OCI-LY3 (cell line): ENCODE results near the gene PRXL2B.

Experiments used
- H2AFZ ChIP-seq: fragments of 200-600, 300-600 bp; shearing (Covaris generic); 2 replicates; pipeline ENCODE4 v1.6.0; 2014; ENCODE audit warnings: antibody characterized with exemption, low read depth, low read length
- H3K27ac ChIP-seq: fragments of 200-600, 300-600 bp; sonication (generic); 2 replicates; pipeline ENCODE4 v1.5.1; 2014; ENCODE audit warnings: mild to moderate bottlenecking, low read length, moderate library complexity, mixed read lengths
- H3K27me3 ChIP-seq: fragments of 200-600, 300-600 bp; sonication (generic); 2 replicates; pipeline ENCODE4 v1.6.1; 2014; ENCODE audit warnings: low read depth, low read length, mixed read lengths
- H3K36me3 ChIP-seq: fragments of 200-600, 300-600 bp; sonication (generic); replicated peaks from 2 replicates; pipeline ENCODE3; 2014; ENCODE audit warnings: low read depth, low read length, mixed read lengths
- H3K4me1 ChIP-seq: fragments of 300-600, 200-600 bp; sonication (generic); 2 replicates; pipeline ENCODE4 v1.6.1; 2014; ENCODE audit warnings: low read length, mixed read lengths
- H3K4me2 ChIP-seq: fragments of 200-600, 300-600 bp; sonication (generic); 2 replicates; pipeline ENCODE4 v1.6.1; 2014; ENCODE audit warnings: low read length, mixed read lengths
- H3K4me3 ChIP-seq: fragments of 300-600, 200-600 bp; sonication (generic); 2 replicates; pipeline ENCODE4 v1.5.1; 2014; ENCODE audit warnings: antibody characterized with exemption, mild to moderate bottlenecking, low read length, moderate library complexity
- H3K79me2 ChIP-seq: fragments of 300-600, 200-600 bp; shearing (Covaris generic); 2 replicates; pipeline ENCODE4 v1.6.1; 2014; ENCODE audit warnings: mild to moderate bottlenecking, low read length, mixed read lengths
- H3K9ac ChIP-seq: fragments of 300-600, 200-600 bp; shearing (Covaris generic); 2 replicates; pipeline ENCODE4 v1.6.0; 2014; ENCODE audit warnings: mild to moderate bottlenecking, low read length, moderate library complexity
- H3K9me3 ChIP-seq: fragments of 200-600, 300-600 bp; shearing (Covaris generic); 2 replicates; pipeline ENCODE4 v1.6.1; 2014; ENCODE audit warnings: low read length, mixed read lengths; ENCODE audit not compliant: insufficient read depth
- H4K20me1 ChIP-seq: fragments of 200-600, 300-600 bp; sonication (generic); 2 replicates; pipeline ENCODE4 v1.6.1; 2016; ENCODE audit warnings: low read length, mixed read lengths; ENCODE audit not compliant: insufficient read depth
- EZH2phosphoT487 ChIP-seq: fragments of 200-600 bp; shearing (Covaris generic); IDR thresholded peaks from 2 replicates; pipeline ENCODE4 v1.6.1; 2018; ENCODE audit warnings: antibody characterized with exemption, mixed run types, low read depth
- TF ChIP-seq, protein P1 (sequence below): fragments of 200-600, 300-600 bp; sonication (generic); IDR thresholded peaks from 2 replicates; pipeline ENCODE4 v1.5.1; 2014; ENCODE audit warnings: antibody characterized with exemption, low read length, low read depth

PRXL2B gene

GRCh38 chr1:2542246-2542915 is 44.2 kb upstream of the PRXL2B start:
- TF ChIP-seq, protein P1, sequence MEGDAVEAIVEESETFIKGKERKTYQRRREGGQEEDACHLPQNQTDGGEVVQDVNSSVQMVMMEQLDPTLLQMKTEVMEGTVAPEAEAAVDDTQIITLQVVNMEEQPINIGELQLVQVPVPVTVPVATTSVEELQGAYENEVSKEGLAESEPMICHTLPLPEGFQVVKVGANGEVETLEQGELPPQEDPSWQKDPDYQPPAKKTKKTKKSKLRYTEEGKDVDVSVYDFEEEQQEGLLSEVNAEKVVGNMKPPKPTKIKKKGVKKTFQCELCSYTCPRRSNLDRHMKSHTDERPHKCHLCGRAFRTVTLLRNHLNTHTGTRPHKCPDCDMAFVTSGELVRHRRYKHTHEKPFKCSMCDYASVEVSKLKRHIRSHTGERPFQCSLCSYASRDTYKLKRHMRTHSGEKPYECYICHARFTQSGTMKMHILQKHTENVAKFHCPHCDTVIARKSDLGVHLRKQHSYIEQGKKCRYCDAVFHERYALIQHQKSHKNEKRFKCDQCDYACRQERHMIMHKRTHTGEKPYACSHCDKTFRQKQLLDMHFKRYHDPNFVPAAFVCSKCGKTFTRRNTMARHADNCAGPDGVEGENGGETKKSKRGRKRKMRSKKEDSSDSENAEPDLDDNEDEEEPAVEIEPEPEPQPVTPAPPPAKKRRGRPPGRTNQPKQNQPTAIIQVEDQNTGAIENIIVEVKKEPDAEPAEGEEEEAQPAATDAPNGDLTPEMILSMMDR: no peak
- TF ChIP-seq EZH2phosphoT487: no peak
- no peaks in the 10 kb centered on the region for H4K20me1 ChIP-seq
- no peaks in the 10 kb centered on the region for H3K36me3 ChIP-seq
- H3K27me3 ChIP-seq: no peaks in the 10 kb centered on the region
- H2AFZ ChIP-seq: no peak overlapping the region
- no peak overlapping the region for H3K27ac ChIP-seq
- no peaks in the 10 kb centered on the region for H3K9me3 ChIP-seq
- H3K4me2 ChIP-seq: no peak overlapping the region
- no peak overlapping the region for H3K4me3 ChIP-seq
- H3K79me2 ChIP-seq: no peaks in the 10 kb centered on the region
- no peak overlapping the region for H3K9ac ChIP-seq
- peaks cover 4% of the 10 kb centered on the region; the same call in 1 of the 2 replicates for H3K4me1 ChIP-seq

- Histone ChIP-seq H3K4me3 (no peak overlapping the region), H3K4me2 (no peak overlapping the region), H3K9ac (no peak overlapping the region), H3K27ac (no peak overlapping the region), H2AFZ (no peak overlapping the region), H3K79me2 (no peaks in the 10 kb centered on the region), H4K20me1 (no peaks in the 10 kb centered on the region), H3K4me1 (peaks cover 15% of the 10 kb centered on the region), H3K36me3 (no peaks in the 10 kb centered on the region), H3K9me3 (no peaks in the 10 kb centered on the region), H3K27me3 (no peaks in the 10 kb centered on the region)
- TF ChIP-seq, protein P1: no peak
- TF ChIP-seq EZH2phosphoT487: no peak
Observed at GRCh38 chr1:2543543-2544092, 43.0 kb upstream of the PRXL2B start.

DNA sequence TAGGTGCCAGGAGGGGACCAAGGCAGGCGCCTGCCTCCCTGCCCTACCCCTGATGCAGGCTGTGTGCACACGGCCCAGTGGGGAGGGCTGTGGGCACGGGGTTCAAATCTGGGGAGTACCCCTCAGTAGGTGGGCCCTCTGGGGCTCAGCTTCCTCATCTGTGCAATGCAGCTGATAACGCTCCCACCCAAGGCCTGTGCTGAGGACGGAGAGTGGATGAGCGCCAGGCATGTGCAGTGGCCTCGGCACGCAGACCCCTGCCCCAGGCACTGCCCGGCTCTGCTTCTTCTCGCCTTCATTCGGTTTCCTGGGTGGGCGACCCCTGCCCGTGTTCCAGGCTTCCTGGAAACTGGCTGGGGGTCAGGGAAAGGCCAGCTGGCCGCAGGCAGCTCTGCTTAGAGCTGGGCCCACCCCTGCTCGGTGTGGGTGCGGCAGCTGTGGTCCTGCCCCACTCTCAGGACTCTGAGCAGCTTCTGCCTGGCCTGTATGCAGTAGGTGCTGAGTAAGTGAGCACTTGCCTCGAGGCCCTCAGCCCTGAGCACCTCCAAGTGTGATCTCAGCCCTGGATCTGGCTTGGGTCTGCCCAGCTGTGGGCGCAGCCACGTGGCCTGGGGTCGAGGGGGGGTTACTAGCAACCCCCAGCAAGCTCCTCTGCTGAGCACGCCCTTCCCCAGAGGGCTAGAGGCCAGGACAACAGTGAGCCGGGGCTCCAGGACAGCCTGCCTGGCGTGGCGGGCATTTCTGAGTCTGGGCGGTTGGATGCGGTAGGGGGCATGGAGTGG is 42.3 kb upstream of the PRXL2B start:
- Histone ChIP-seq H3K9ac (no peak overlapping the region), H3K27ac (no peak overlapping the region), H3K4me2 (no peak overlapping the region), H3K27me3 (no peaks in the 10 kb centered on the region), H2AFZ (no peak overlapping the region), H3K4me1 (peaks cover 21% of the 10 kb centered on the region), H4K20me1 (no peaks in the 10 kb centered on the region), H3K36me3 (no peaks in the 10 kb centered on the region), H3K9me3 (no peaks in the 10 kb centered on the region), H3K79me2 (no peaks in the 10 kb centered on the region), H3K4me3 (no peak overlapping the region)
- TF ChIP-seq EZH2phosphoT487: no peak
- TF ChIP-seq, protein P1: no peak
